ENCODE data around the gene USP10.

Gene USP10

GRCh38 chr16:84823484-84823883 is 123.7 kb downstream of the USP10 start:
- DNase-seq (ENCODE audit: low spot score) = no peak

GRCh38 chr16:84823926-84824325 is 124.1 kb downstream of the USP10 start:
- DNase-seq (ENCODE audit: low spot score) = no peak

- DNase-seq (ENCODE audit: low spot score) = no peak
Measured at GRCh38 chr16:84825896-84826557, 126.2 kb downstream of the USP10 start.

GRCh38 chr16:84826558-84826941 is 126.8 kb downstream of the USP10 start:
- DNase-seq (ENCODE audit: low spot score) = no peak

GRCh38 chr16:84827131-84827574 is 127.4 kb downstream of the USP10 start:
- DNase-seq (ENCODE audit: low spot score) = no peak

GRCh38 chr16:84827897-84828296 is 128.1 kb downstream of the USP10 start:
- no peak for DNase-seq (ENCODE audit: low spot score)

GRCh38 chr16:84828322-84828721 is 128.5 kb downstream of the USP10 start:
- DNase-seq (ENCODE audit: low spot score) = no peak

Measured in hematopoietic multipotent progenitor cell treated with erythropoietin and hydrocortisone succinate and interleukin-3 and kit ligand, for 15 days (in vitro differentiated cells).